CD14-positive monocyte (primary cell): Measurements from ENCODE around the gene HES3. TPM values are rescaled to one million over a fixed set of nuclear protein-coding genes. Genes with fewer than 3 reads are reported as not detected.

Source experiments
- DNase-seq, 3 donors: peaks; one replicate each; pipeline ENCODE4 v3.0.0-alpha.2; 2011 to 2022
- H2AFZ ChIP-seq: 2 replicates; pipeline ENCODE4 v1.6.0; 2012; ENCODE audit warnings: mild to moderate bottlenecking, low read depth, low read length, inconsistent platforms; ENCODE audit not compliant: insufficient read depth, poor library complexity, severe bottlenecking
- H3K27ac ChIP-seq, 2 donors: 1 replicate in 1 of 2; 2 replicates in 1 of 2; pipeline ENCODE4 v1.5.1; 2012 to 2013; ENCODE audit warnings: low read length in 2 of 2, control low read depth in 1 of 2, inconsistent platforms in 1 of 2, low read depth in 1 of 2, mild to moderate bottlenecking in 1 of 2
- H3K27me3 ChIP-seq, 2 donors: one replicate each; pipeline versions ENCODE4 v1.6.0 to v1.6.1; 2011 to 2013; ENCODE audit warnings: low read length in 2 of 2; ENCODE audit not compliant: control insufficient read depth in 2 of 2, insufficient read depth in 2 of 2
- H3K36me3 ChIP-seq, 2 donors: replicated peaks in 1 of 2; 1 replicate in 1 of 2; 2 replicates in 1 of 2; pipeline versions ENCODE4 v1.5.1 to v1.6.1; 2012 to 2013; ENCODE audit warnings: low read length in 2 of 2, control low read depth in 1 of 2, inconsistent platforms in 1 of 2, mild to moderate bottlenecking in 1 of 2; ENCODE audit not compliant: insufficient read depth in 2 of 2, control insufficient read depth in 1 of 2
- H3K4me1 ChIP-seq, 2 donors: 1 replicate in 1 of 2; 2 replicates in 1 of 2; pipeline versions ENCODE4 v1.5.1 to v1.6.1; 2012 to 2013; ENCODE audit warnings: low read length in 2 of 2, control low read depth in 1 of 2, inconsistent platforms in 1 of 2, mild to moderate bottlenecking in 1 of 2, moderate library complexity in 1 of 2; ENCODE audit not compliant: insufficient read depth in 2 of 2, control insufficient read depth in 1 of 2
- H3K4me2 ChIP-seq: replicated peaks from 2 replicates; pipeline ENCODE3; 2012; ENCODE audit warnings: low read length, moderate library complexity, mild to moderate bottlenecking; ENCODE audit not compliant: poor library complexity, severe bottlenecking; ENCODE audit errors: extremely low read depth
- H3K4me3 ChIP-seq, 3 experiments: fragments of 200-600 bp in 1 of 3; sonication (generic) in 1 of 3; replicated peaks in 1 of 3; 1 replicate in 2 of 3; 2 replicates in 1 of 3; pipeline ENCODE4 v1.5.1; 2011 to 2013; ENCODE audit warnings: low read length in 3 of 3, mild to moderate bottlenecking in 3 of 3, control low read depth in 2 of 3, low read depth in 2 of 3, inconsistent platforms in 1 of 3, moderate library complexity in 1 of 3
- H3K79me2 ChIP-seq: 2 replicates; pipeline ENCODE4 v1.6.0; 2012; ENCODE audit warnings: mild to moderate bottlenecking, control low read depth, inconsistent platforms, low read length, moderate library complexity; ENCODE audit not compliant: insufficient read depth
- H3K9ac ChIP-seq: 2 replicates; pipeline ENCODE4 v1.6.0; 2017; ENCODE audit warnings: low read length, mild to moderate bottlenecking; ENCODE audit not compliant: insufficient read depth, poor library complexity, severe bottlenecking
- H3K9me3 ChIP-seq, 2 donors: replicated peaks in 1 of 2; 1 replicate in 1 of 2; 2 replicates in 1 of 2; pipeline versions ENCODE4 v1.5.1 to v1.6.1; 2012 to 2013; ENCODE audit warnings: low read length in 2 of 2, control low read depth in 1 of 2; ENCODE audit not compliant: control insufficient read depth in 1 of 2, insufficient read depth in 1 of 2
- H4K20me1 ChIP-seq: 2 replicates; pipeline ENCODE4 v1.6.0; 2012; ENCODE audit warnings: mild to moderate bottlenecking, low read length, control low read depth, moderate library complexity; ENCODE audit not compliant: insufficient read depth
- H3K27ac Mint-ChIP-seq, 7 donors: one replicate each; pipeline ENCODE4 v1.8.0; 2020; ENCODE audit warnings: mild to moderate bottlenecking in 7 of 7, mixed read lengths in 7 of 7, moderate library complexity in 6 of 7, inconsistent platforms in 2 of 7
- H3K27me3 Mint-ChIP-seq, 3 donors: one replicate each; pipeline ENCODE4 v1.8.0; 2021 to 2022; ENCODE audit warnings: low read depth in 3 of 3, mild to moderate bottlenecking in 3 of 3, mixed read lengths in 3 of 3, moderate library complexity in 3 of 3, inconsistent platforms in 1 of 3
- H3K36me3 Mint-ChIP-seq, 2 donors: one replicate each; pipeline ENCODE4 v1.8.0; 2020; ENCODE audit warnings: mixed read lengths in 2 of 2, inconsistent platforms in 1 of 2, mild to moderate bottlenecking in 1 of 2
- H3K4me1 Mint-ChIP-seq: one replicate; pipeline ENCODE4 v1.8.0; 2020; ENCODE audit warnings: mild to moderate bottlenecking, mixed read lengths
- H3K4me3 Mint-ChIP-seq, 2 donors: one replicate each; pipeline ENCODE4 v1.8.0; 2020; ENCODE audit warnings: mild to moderate bottlenecking in 2 of 2, mixed read lengths in 2 of 2, moderate library complexity in 1 of 2
- H3K9me3 Mint-ChIP-seq, 7 donors: one replicate each; pipeline ENCODE4 v1.8.0; 2020 to 2022; ENCODE audit warnings: mixed read lengths in 7 of 7, mild to moderate bottlenecking in 6 of 7, moderate library complexity in 6 of 7, inconsistent platforms in 2 of 7
- WGBS: methylation state at CpG from one replicate; pipeline ENCODE4 v1.1.5; 2013; ENCODE audit warnings: missing lambda C conversion rate; ENCODE audit not compliant: insufficient coverage; 5-methylcytosine and 5-hydroxymethylcytosine counted together
- intact Hi-C, 2 donors: fragments of 100-400 bp; cut with micrococcal nuclease; formaldehyde crosslinking; loops; one replicate each; pipeline versions ENCODE4 v1.15.0 to v1.15.1; 2023
- polyA plus RNA-seq, 3 donors: library from polyadenylated mRNA; depleted of rRNA in 1 of 3; unstranded in 2 of 3; stranded (reverse) in 1 of 3; fragments of 300-500 nt in 2 of 3; fragments of >200 nt in 1 of 3; fragmentation: Illumina TruSeq in 2 of 3; gene quantifications; 1 replicate in 2 of 3; 2 replicates in 1 of 3; pipeline ENCODE4 v1.2.3, GENCODE V29; 2012 to 2021
- TF ChIP-seq, protein P1 (sequence below): fragments of 200-600 bp; IDR thresholded peaks from one replicate; pipeline ENCODE4 v1.8.0; 2022; ENCODE audit warnings: antibody characterized with exemption, mild to moderate bottlenecking

HES3 gene
- polyA plus RNA-seq, 3 donors: not detected

GRCh38 chr1:6200188-6200809, 43.7 kb upstream of the HES3 start:
- no peak for DNase-seq
- H3K4me1 Mint-ChIP-seq: peaks cover 36% of the 10 kb centered on the region
- peaks cover 0 to 18% (median 4%) of the 10 kb centered on the region in 7 donors for H3K9me3 Mint-ChIP-seq
- peak overlapping the region in 5 of 7 donors; percentile 19 to 91 (median 77) for H3K27ac Mint-ChIP-seq
- peaks cover 26 to 36% of the 10 kb centered on the region in 2 donors for H3K4me1 ChIP-seq
- peak overlapping the region; percentile 83 to 88 for H3K4me3 Mint-ChIP-seq
- WGBS: 79% methylated on average over 8 of the region's 10 CpGs
- peaks cover 14 to 26% of the 10 kb centered on the region in 2 donors for H3K36me3 ChIP-seq
- peak overlapping the region; percentile 37 to 80 for H3K27ac ChIP-seq
- intact Hi-C loops: loop anchor here in 1 of 2 donors (2.0 to 10.0 kb wide), 2 partner anchors 35 to 145 kb away; partner anchors contain the start of gene ICMT
- peaks cover 38% of the 10 kb centered on the region for H3K79me2 ChIP-seq
- H3K27me3 Mint-ChIP-seq: peaks cover 16 to 27% (median 23%) of the 10 kb centered on the region in 3 donors
- peak overlapping the region; percentile 97 for H2AFZ ChIP-seq
- peaks cover 4 to 7% of the 10 kb centered on the region in 2 donors for H3K27me3 ChIP-seq
- peaks cover 19 to 24% of the 10 kb centered on the region in 2 donors for H3K36me3 Mint-ChIP-seq
- peaks cover 40% of the 10 kb centered on the region for H4K20me1 ChIP-seq
- peak overlapping the region; percentile 92 for H3K9ac ChIP-seq
- TF ChIP-seq, protein P1, sequence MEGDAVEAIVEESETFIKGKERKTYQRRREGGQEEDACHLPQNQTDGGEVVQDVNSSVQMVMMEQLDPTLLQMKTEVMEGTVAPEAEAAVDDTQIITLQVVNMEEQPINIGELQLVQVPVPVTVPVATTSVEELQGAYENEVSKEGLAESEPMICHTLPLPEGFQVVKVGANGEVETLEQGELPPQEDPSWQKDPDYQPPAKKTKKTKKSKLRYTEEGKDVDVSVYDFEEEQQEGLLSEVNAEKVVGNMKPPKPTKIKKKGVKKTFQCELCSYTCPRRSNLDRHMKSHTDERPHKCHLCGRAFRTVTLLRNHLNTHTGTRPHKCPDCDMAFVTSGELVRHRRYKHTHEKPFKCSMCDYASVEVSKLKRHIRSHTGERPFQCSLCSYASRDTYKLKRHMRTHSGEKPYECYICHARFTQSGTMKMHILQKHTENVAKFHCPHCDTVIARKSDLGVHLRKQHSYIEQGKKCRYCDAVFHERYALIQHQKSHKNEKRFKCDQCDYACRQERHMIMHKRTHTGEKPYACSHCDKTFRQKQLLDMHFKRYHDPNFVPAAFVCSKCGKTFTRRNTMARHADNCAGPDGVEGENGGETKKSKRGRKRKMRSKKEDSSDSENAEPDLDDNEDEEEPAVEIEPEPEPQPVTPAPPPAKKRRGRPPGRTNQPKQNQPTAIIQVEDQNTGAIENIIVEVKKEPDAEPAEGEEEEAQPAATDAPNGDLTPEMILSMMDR: no peak
- peak overlapping the region; percentile 76 to 97 (median 95) for H3K4me3 ChIP-seq
- H3K4me2 ChIP-seq: peak overlapping the region; percentile 99
- H3K9me3 ChIP-seq: no peaks in the 10 kb centered on the region

DNA sequence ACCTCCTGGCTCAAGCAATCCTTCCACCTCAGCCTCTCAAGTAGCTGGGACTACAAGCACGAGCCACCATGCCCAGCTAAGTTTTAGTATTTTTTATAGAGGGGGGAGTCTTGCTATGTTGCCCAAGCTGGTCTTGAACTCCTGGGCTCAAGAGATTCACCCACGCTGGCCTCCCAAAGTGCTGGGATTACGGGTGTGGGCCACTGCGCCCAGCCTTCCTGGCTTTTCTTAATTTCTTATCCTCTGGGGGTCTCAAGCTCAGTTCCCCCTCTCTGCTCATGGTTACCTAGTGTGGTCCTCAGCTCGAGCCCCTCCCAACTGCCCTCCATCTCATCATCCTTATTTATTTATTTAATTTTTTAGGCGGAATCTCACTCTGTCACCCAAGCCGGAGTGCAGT, 41.7 kb upstream of the HES3 start:
- TF ChIP-seq, protein P1: no peak
- peaks cover 0 to 4% of the 10 kb centered on the region in 2 donors for H3K9me3 ChIP-seq
- Mint-ChIP-seq H3K27me3 (peaks cover 27 to 47% (median 41%) of the 10 kb centered on the region in 3 donors), H3K9me3 (peaks cover 0 to 23% (median 4%) of the 10 kb centered on the region in 7 donors), H3K4me3 (no peak overlapping the region), H3K4me1 (peaks cover 38% of the 10 kb centered on the region), H3K27ac (no peak overlapping the region), H3K36me3 (peaks cover 5 to 7% of the 10 kb centered on the region in 2 donors)
- H2AFZ ChIP-seq: no peak overlapping the region
- peaks cover 22% of the 10 kb centered on the region for H3K79me2 ChIP-seq
- peaks cover 3 to 7% of the 10 kb centered on the region in 2 donors for H3K36me3 ChIP-seq
- DNase-seq: no peak
- peaks cover 20 to 27% of the 10 kb centered on the region in 2 donors for H3K27me3 ChIP-seq
- intact Hi-C loops: loop anchor here in 1 of 2 donors (10.0 kb wide), 1 partner anchor 147 kb away; no protein-coding TSS in a partner anchor
- peaks cover 21% of the 10 kb centered on the region for H4K20me1 ChIP-seq
- H3K4me1 ChIP-seq: peaks cover 36 to 51% of the 10 kb centered on the region in 2 donors
- no peak overlapping the region for H3K4me2 ChIP-seq
- H3K4me3 ChIP-seq: no peak overlapping the region
- 96% methylated on average over 6 of the region's 7 CpGs for WGBS
- H3K27ac ChIP-seq: no peak overlapping the region
- H3K9ac ChIP-seq: no peak overlapping the region
